ENCODE results near the gene ZNF691.

Gene ZNF691

GRCh38 chr1:42821690-42822089 lies 24.7 kb upstream of the ZNF691 start:
- DNase-seq (ENCODE audit: low read depth) = no peak
- TF ChIP-seq CTCF (conservative IDR thresholded peaks at IDR 0.05; ENCODE audit: control insufficient read depth, insufficient read depth, low read depth, low read length) = no peak
- no peak overlapping the region for H3K4me3 ChIP-seq (ENCODE audit: control insufficient read depth, low read depth, low read length)

GRCh38 chr1:42822800-42823392 lies 23.5 kb upstream of the ZNF691 start:
- peak; percentile 52 for DNase-seq (ENCODE audit: low read depth)
- no peak for TF ChIP-seq CTCF (conservative IDR thresholded peaks at IDR 0.05; ENCODE audit: control insufficient read depth, insufficient read depth, low read depth, low read length)
- no peak overlapping the region for H3K4me3 ChIP-seq (ENCODE audit: control insufficient read depth, low read depth, low read length)

- no peak for TF ChIP-seq CTCF (conservative IDR thresholded peaks at IDR 0.05; ENCODE audit: control insufficient read depth, insufficient read depth, low read depth, low read length)
- DNase-seq (ENCODE audit: low read depth) = no peak
- H3K4me3 ChIP-seq (ENCODE audit: control insufficient read depth, low read depth, low read length) = no peak overlapping the region
Measured at GRCh38 chr1:42824481-42825035, 21.9 kb upstream of the ZNF691 start.

GRCh38 chr1:42825036-42825851 lies 21.2 kb upstream of the ZNF691 start:
- TF ChIP-seq CTCF (conservative IDR thresholded peaks at IDR 0.05; ENCODE audit: control insufficient read depth, insufficient read depth, low read depth, low read length) = no peak
- no peak for DNase-seq (ENCODE audit: low read depth)
- H3K4me3 ChIP-seq (ENCODE audit: control insufficient read depth, low read depth, low read length) = no peak overlapping the region

GRCh38 chr1:42830631-42831030 lies 15.8 kb upstream of the ZNF691 start:
- no peak for TF ChIP-seq CTCF (conservative IDR thresholded peaks at IDR 0.05; ENCODE audit: control insufficient read depth, insufficient read depth, low read depth, low read length)
- H3K4me3 ChIP-seq (ENCODE audit: control insufficient read depth, low read depth, low read length) = no peak overlapping the region
- no peak for DNase-seq (ENCODE audit: low read depth)

- TF ChIP-seq CTCF (conservative IDR thresholded peaks at IDR 0.05; ENCODE audit: control insufficient read depth, insufficient read depth, low read depth, low read length) = no peak
- H3K4me3 ChIP-seq (ENCODE audit: control insufficient read depth, low read depth, low read length) = no peak overlapping the region
- DNase-seq (ENCODE audit: low read depth) = no peak
Measured at GRCh38 chr1:42831273-42831672, 15.1 kb upstream of the ZNF691 start.
